Kidney (tissue), 14 donors: ENCODE data around the gene CUL1. TPM values are rescaled to one million over a fixed set of nuclear protein-coding genes. Genes with fewer than 3 reads are reported as not detected.

Experiments used
- DNase-seq, 5 donors: peaks; one replicate each; pipeline ENCODE4 v3.0.0-alpha.2; 2013 to 2020
- FAIRE-seq: peaks from 2 replicates; lab custom pipeline; 2012; peaks lifted over from hg19 to GRCh38; lab: Jason Lieb, UNC
- H3K27ac ChIP-seq, 2 donors: one replicate each; pipeline ENCODE4 v1.7.0; 2013; ENCODE audit warnings: low read depth in 2 of 2, low read length in 2 of 2, inconsistent platforms in 1 of 2
- H3K27me3 ChIP-seq: one replicate; pipeline ENCODE4 v1.7.1; 2013; ENCODE audit warnings: low read length, inconsistent platforms; ENCODE audit not compliant: control insufficient read depth, insufficient read depth
- H3K36me3 ChIP-seq, 3 donors: one replicate each; pipeline versions ENCODE4 v1.7.0 to v1.7.1; 2013; ENCODE audit warnings: low read length in 3 of 3, control low read depth in 1 of 3, inconsistent platforms in 1 of 3; ENCODE audit not compliant: insufficient read depth in 3 of 3, control insufficient read depth in 2 of 3
- H3K4me1 ChIP-seq, 3 donors: one replicate each; pipeline versions ENCODE4 v1.7.0 to v1.7.1; 2013; ENCODE audit warnings: low read length in 3 of 3, inconsistent platforms in 1 of 3, low read depth in 1 of 3; ENCODE audit not compliant: control insufficient read depth in 2 of 3, insufficient read depth in 2 of 3
- H3K4me3 ChIP-seq, 3 donors: one replicate each; pipeline versions ENCODE4 v1.7.0 to v1.8.1; 2013; ENCODE audit warnings: low read length in 3 of 3, control low read depth in 1 of 3, inconsistent platforms in 1 of 3
- H3K9ac ChIP-seq, 3 donors: one replicate each; pipeline versions ENCODE4 v1.7.0 to v1.7.1; 2013; ENCODE audit warnings: low read length in 3 of 3, control low read depth in 1 of 3, inconsistent platforms in 1 of 3
- H3K9me3 ChIP-seq, 3 donors: one replicate each; pipeline versions ENCODE4 v1.7.0 to v1.7.1; 2013; ENCODE audit warnings: low read length in 3 of 3, control low read depth in 1 of 3, inconsistent platforms in 1 of 3; ENCODE audit not compliant: control insufficient read depth in 2 of 3, insufficient read depth in 1 of 3
- intact Hi-C: fragments of 100-400 bp; cut with DNase I; formaldehyde crosslinking; loops from one replicate; pipeline ENCODE4 v1.11.1; 2022
- polyA plus RNA-seq: library from polyadenylated mRNA; stranded (reverse); fragments of 350-450 nt; fragmentation: Illumina TruSeq; extraction: RNeasy Lipid Tissue Mini Kit (QIAGEN cat#74804); gene quantifications from one replicate; pipeline ENCODE4 v1.2.3, GENCODE V29; 2014; ENCODE audit warnings: low read depth, low replicate concordance; ENCODE audit not compliant: insufficient read depth
- total RNA-seq: library from RNA; stranded (reverse); fragmentation: NEBNext Ultra II Directional; extraction: Animal tissue kit (Norgen Biotek cat#: 25700); gene quantifications from one replicate; pipeline ENCODE4 v1.2.1, GENCODE V29; 2021
- TF ChIP-seq, protein P1 (sequence below): IDR thresholded peaks from 3 replicates; pipeline ENCODE4 v1.5.1; 2012; ENCODE audit warnings: mild to moderate bottlenecking, moderate library complexity, borderline replicate concordance; ENCODE audit not compliant: insufficient read depth; ENCODE audit errors: extremely low read depth
- donor health status: control.
- donor health status: control.
- donor health status: control.
- donor health status: control.
- donor health status: control.
- donor health status: DM: yes; HTN: yes; CAD: no.
- donor health status: Normal renal cell carcinoma (clear cell type).

The CUL1 gene
- total and polyA plus RNA-seq, 2 donors from 2014 or later, result 23.4 to 37.6 TPM

DNA sequence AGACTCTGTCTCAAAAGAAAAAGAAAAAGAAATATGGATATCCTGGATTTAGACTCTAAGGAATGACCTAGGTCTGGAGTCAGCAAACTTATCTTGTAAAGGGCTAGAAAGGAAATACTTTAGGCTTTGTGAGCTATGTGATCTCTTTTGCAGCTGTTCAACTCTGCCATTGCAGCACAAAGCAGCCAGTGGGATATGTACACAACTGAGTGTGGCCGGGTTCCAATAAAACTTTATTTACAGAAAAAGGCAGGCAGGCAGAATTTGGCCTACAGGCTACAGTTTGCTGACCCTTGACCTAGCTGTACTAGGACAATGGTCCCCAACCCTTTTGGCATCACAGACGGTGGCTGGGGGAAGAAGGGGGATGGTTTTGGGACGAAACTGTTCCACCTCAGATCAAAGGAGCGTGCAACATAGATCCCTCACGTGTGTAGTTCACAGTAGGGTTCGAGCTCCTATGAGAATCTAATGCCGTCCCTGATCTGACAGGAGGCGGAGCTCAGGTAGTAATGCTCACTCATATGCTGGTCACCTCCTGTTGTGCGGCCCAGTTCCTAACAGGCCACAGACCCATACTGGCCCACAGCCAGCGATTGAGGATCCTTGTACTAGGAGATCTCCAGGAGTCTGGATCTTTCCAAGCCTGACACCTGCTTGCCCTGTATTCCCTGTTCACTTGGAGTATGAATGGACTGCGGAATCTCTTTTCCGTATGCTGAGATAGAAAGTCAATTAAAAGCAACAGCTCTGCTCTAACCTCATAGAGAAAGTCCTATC, 63.0 kb downstream of the CUL1 start:
- DNase-seq (no peak), FAIRE-seq (no peak)
- H3K4me3 ChIP-seq, result no peak overlapping the region
- H3K9me3 ChIP-seq, result no peaks in the 10 kb centered on the region
- H3K9ac ChIP-seq, result no peak overlapping the region
- H3K36me3 ChIP-seq, result peaks cover 0 to 22% (median 17%) of the 10 kb centered on the region in 3 donors
- H3K27me3 ChIP-seq, result no peaks in the 10 kb centered on the region
- TF ChIP-seq, protein P1, sequence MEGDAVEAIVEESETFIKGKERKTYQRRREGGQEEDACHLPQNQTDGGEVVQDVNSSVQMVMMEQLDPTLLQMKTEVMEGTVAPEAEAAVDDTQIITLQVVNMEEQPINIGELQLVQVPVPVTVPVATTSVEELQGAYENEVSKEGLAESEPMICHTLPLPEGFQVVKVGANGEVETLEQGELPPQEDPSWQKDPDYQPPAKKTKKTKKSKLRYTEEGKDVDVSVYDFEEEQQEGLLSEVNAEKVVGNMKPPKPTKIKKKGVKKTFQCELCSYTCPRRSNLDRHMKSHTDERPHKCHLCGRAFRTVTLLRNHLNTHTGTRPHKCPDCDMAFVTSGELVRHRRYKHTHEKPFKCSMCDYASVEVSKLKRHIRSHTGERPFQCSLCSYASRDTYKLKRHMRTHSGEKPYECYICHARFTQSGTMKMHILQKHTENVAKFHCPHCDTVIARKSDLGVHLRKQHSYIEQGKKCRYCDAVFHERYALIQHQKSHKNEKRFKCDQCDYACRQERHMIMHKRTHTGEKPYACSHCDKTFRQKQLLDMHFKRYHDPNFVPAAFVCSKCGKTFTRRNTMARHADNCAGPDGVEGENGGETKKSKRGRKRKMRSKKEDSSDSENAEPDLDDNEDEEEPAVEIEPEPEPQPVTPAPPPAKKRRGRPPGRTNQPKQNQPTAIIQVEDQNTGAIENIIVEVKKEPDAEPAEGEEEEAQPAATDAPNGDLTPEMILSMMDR, result no peak
- H3K27ac ChIP-seq, result no peak overlapping the region
- no peaks in the 10 kb centered on the region for H3K4me1 ChIP-seq
- intact Hi-C loops, result no loop called here

GRCh38 chr7:148763622-148764021, 64.9 kb downstream of the CUL1 start:
- FAIRE-seq (no peak), DNase-seq (no peak)
- H3K36me3 ChIP-seq, result peaks cover 3 to 18% (median 12%) of the 10 kb centered on the region in 3 donors
- intact Hi-C loops, result no loop called here
- no peaks in the 10 kb centered on the region for H3K4me1 ChIP-seq
- H3K27me3 ChIP-seq, result no peaks in the 10 kb centered on the region
- TF ChIP-seq, protein P1, result no peak
- no peak overlapping the region for H3K9ac ChIP-seq
- H3K27ac ChIP-seq, result no peak overlapping the region
- no peaks in the 10 kb centered on the region for H3K9me3 ChIP-seq
- no peak overlapping the region for H3K4me3 ChIP-seq

- DNase-seq (no peak), FAIRE-seq (no peak)
- Histone ChIP-seq H3K27ac (no peak overlapping the region), H3K4me3 (no peak overlapping the region), H3K9me3 (no peaks in the 10 kb centered on the region), H3K9ac (no peak overlapping the region), H3K4me1 (no peaks in the 10 kb centered on the region), H3K27me3 (no peaks in the 10 kb centered on the region), H3K36me3 (peaks cover 6 to 45% (median 31%) of the 10 kb centered on the region in 3 donors)
- intact Hi-C loops, result no loop called here
- TF ChIP-seq, protein P1, result no peak
Measured at GRCh38 chr7:148770004-148770403, 71.3 kb downstream of the CUL1 start.
